Measurements from ENCODE around the gene MMP15. TPM values are rescaled to one million over a fixed set of nuclear protein-coding genes. Genes with fewer than 3 reads are reported as not detected.
A peak's percentile ranks its signal among the peaks of the same experiment; 100 is the strongest.

The MMP15 gene
- total RNA-seq, 4 donors from 2014 or later, result 36.5 to 105 (median 80.5) TPM

DNA sequence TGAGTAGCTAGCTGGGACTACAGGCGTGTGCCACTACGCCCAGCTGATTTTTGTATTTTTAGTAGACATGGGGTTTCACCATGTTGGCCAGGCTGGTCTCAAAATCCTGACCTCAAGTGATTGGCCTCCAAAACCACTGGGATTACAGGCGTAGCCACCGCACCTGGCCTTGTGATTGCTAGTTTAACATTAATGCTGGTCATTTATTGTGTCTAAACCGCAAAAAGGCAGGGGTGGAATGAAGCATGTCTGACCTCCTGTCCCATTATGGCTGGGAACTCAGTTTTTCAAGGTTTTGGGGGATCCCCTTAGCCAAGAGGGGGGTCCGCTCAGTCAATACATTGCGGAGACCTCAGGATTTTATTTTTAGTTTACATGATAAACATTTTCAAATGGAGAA, 43.9 kb upstream of the MMP15 start:
- intact Hi-C loops (cut with DNase I), result no loop called here
- Histone ChIP-seq H3K4me3 (replicated peaks in 1 of 3) (no peak overlapping the region), H3K27ac (no peak overlapping the region), H3K27me3 (no peaks in the 10 kb centered on the region), H3K4me1 (peaks cover 5 to 20% of the 10 kb centered on the region in 2 donors), H3K9me3 (no peaks in the 10 kb centered on the region), H3K36me3 (no peaks in the 10 kb centered on the region)
- TF ChIP-seq, protein P1, sequence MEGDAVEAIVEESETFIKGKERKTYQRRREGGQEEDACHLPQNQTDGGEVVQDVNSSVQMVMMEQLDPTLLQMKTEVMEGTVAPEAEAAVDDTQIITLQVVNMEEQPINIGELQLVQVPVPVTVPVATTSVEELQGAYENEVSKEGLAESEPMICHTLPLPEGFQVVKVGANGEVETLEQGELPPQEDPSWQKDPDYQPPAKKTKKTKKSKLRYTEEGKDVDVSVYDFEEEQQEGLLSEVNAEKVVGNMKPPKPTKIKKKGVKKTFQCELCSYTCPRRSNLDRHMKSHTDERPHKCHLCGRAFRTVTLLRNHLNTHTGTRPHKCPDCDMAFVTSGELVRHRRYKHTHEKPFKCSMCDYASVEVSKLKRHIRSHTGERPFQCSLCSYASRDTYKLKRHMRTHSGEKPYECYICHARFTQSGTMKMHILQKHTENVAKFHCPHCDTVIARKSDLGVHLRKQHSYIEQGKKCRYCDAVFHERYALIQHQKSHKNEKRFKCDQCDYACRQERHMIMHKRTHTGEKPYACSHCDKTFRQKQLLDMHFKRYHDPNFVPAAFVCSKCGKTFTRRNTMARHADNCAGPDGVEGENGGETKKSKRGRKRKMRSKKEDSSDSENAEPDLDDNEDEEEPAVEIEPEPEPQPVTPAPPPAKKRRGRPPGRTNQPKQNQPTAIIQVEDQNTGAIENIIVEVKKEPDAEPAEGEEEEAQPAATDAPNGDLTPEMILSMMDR (IDR thresholded peaks at IDR 0.05), result no peak
- TF ChIP-seq POLR2A (IDR thresholded peaks at IDR 0.05), result no peak
- DNase-seq, result no peak
- 89 to 93% methylated on average over 7 of the region's 7 CpGs for WGBS, 2 donors

DNA sequence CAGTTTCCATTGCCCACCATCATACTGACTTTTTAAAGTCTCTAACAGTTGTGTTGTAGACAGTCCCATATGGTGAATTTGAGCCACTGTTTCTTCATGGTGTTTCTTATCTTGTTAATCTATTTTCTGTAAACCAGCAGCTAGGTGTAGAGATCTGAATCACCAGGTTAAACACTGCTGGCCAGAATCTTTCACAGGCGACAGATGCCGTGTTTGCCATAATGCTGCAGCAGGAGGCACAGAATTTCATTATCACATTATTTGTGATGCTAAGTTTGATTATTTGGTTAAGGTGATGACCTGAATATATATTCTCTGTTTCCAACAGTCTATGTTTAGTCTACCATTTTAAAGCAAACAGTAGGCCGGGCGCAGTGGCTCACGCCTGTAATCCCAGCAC, 43.2 kb upstream of the MMP15 start:
- H3K9me3 ChIP-seq, result no peaks in the 10 kb centered on the region
- WGBS, 2 donors, result 82 to 87% methylated on average over 5 of the region's 5 CpGs
- H3K27me3 ChIP-seq, result no peaks in the 10 kb centered on the region
- H3K4me3 ChIP-seq (replicated peaks in 1 of 3), result no peak overlapping the region
- H3K4me1 ChIP-seq, result peaks cover 5 to 20% of the 10 kb centered on the region in 2 donors
- H3K36me3 ChIP-seq, result no peaks in the 10 kb centered on the region
- intact Hi-C loops (cut with DNase I), result no loop called here
- H3K27ac ChIP-seq, result no peak overlapping the region
- no peak for TF ChIP-seq POLR2A (IDR thresholded peaks at IDR 0.05)
- TF ChIP-seq, protein P1 (IDR thresholded peaks at IDR 0.05), result no peak
- DNase-seq, result no peak

DNA sequence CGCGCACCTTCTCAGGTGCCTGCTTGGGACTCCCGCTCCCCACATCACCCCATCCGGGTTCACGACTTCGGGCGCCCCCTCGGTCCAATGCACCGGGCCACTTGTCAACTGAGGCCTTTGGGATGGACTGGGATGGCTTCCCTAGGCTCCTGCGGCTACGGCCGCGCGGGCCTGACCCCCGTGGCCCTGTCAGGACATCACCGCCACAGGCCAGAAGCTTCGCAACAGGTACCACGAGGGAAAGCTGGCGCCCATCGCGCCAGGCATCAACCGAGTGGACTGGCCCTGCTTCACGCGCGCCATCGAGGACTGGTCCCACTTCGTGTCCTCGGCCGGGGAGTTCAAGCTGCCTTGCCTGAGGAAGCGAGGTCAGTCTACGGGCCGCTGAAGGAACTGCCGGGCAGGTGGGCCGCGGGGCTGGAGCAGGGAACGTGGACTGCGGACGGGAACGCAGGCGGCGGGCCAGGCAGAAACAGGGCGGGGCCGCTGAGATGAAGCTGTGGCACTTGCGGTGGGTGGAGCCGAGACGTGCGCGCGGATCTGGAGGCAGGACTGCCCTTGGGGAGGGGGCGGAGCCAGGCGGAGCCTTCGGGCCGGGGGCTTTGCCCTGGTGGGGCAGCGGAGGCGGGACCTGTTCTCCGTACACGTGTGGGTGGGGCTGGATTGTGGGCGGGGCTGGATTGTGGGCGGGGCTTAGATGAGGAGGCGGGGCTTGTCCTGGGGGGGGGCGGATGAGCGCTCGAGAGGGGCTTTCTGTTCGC, 40.9 kb upstream of the MMP15 start:
- H3K36me3 ChIP-seq, result no peaks in the 10 kb centered on the region
- intact Hi-C loops (cut with DNase I), result no loop called here
- peak; percentile 94 for DNase-seq
- H3K27me3 ChIP-seq, result no peaks in the 10 kb centered on the region
- H3K4me3 ChIP-seq (replicated peaks in 1 of 3), result peak overlapping the region; percentile 5 to 38 (median 17)
- H3K4me1 ChIP-seq, result peaks cover 13 to 37% of the 10 kb centered on the region in 2 donors
- 22 to 32% methylated on average over 21 to 25 of the region's 64 CpGs for WGBS, 2 donors
- no peaks in the 10 kb centered on the region for H3K9me3 ChIP-seq
- peak in 1 of 2 donors; percentile 26 for TF ChIP-seq POLR2A (IDR thresholded peaks at IDR 0.05)
- TF ChIP-seq, protein P1 (IDR thresholded peaks at IDR 0.05), result no peak
- H3K27ac ChIP-seq, result peak overlapping the region; percentile 54 to 70 (median 63)

DNA sequence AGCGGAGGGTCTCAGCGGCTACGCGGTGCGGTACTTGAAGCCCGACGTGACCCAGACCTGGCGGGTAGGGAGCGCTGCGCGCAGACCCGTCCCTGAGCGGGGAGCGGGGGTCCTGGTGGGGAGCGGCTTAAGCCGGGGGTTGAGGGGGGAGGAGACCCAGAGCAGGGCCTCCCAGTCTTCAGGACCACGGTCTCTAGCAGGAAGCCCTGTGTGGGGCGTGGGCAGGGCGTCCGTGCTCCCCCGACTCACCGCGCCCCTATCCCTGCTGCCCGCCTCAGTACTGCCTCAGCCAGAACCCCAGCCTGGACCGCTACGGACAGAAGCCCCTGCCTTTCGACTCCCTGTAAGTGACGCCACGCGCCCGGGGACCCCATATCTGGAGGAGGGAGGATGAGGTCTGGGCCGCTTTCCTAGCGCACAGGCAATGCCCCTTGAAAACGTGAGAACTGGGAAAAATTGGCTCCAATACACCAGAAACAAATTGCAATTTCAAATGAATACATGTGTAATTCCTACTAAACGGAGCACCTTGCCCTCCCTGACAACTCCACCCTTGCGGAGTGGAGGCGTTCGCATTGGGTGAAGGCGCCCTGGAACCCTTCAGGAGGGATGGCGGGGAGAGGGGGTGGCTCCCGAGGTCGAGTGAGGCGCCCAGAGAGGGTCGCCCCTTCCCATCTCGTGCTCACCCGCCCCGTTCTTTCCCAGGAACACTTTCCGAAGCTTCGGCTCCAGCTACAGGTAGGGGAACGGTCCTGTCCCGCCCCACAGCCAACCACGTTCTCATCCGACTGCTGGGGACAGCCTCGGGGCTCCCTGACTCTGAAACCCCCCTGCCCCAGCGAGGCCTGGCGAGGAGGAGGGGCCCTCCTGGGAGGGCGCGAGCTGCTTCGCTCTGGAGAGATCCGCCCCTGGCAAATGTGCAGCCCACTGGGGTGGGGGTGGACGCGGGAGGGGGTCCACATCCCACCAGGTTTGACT, 40.1 kb upstream of the MMP15 start:
- Histone ChIP-seq H3K4me1 (peaks cover 17 to 42% of the 10 kb centered on the region in 2 donors), H3K9me3 (no peaks in the 10 kb centered on the region), H3K36me3 (no peaks in the 10 kb centered on the region), H3K27ac (peak overlapping the region; percentile 54 to 70 (median 63)), H3K27me3 (no peaks in the 10 kb centered on the region), H3K4me3 (replicated peaks in 1 of 3) (peak overlapping the region; percentile 5 to 38 (median 17))
- 50 to 54% methylated on average over 22 to 25 of the region's 62 CpGs for WGBS, 2 donors
- intact Hi-C loops (cut with DNase I), result no loop called here
- TF ChIP-seq, protein P1 (IDR thresholded peaks at IDR 0.05), result no peak
- TF ChIP-seq POLR2A (IDR thresholded peaks at IDR 0.05), result no peak
- DNase-seq, result peak; percentile 29 to 36
